ENCODE data around the gene SPTBN2. TPM values are rescaled to one million over a fixed set of nuclear protein-coding genes. Genes with fewer than 3 reads are reported as not detected.
"Not testable (repeated sequence)": the region's sequence is repeated elsewhere in the genome, so short reads cannot be mapped to it uniquely, and the experiment has no call there.

SPTBN2 gene
- polyA plus RNA-seq, 1 donor: 51.5 TPM

DNA sequence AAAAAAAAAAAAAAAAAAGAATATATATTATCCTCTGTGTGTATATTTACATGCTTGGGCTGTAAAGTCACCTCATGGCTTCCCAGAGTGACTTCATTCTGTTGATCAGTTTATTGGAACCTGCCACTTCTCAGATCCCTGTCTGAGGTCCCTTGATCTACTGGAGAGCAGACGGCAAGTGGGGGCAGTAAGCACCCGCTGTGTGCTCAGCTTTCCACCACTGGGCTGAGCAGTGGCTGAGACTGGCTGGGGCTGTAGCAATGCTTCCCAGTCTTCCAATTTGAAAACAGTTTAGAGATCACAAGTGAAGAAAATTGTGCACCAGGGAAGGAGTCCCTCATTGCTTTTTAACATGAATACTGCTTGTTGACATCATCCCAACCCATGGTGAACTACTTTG is 44.4 kb downstream of the SPTBN2 start:
- no peak for DNase-seq

DNA sequence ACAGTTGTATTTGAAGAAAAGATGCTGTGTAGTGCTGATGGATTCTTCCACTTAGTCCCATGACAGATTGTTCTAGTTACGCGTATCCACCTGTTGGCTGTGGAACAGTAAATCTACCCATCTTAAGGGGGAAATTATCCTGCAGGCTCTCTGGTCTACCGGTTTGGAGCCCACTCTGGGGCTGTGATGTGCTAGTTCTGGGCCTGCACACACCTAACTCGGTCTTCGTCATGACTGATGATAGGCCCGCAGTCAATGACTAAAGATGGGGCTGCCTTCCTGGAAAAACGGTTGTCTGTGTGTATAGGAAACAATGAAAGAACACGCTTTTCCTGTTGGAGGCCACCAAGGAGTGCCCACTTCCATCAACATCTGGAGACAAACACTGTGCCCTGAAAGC is 45.1 kb downstream of the SPTBN2 start:
- no peak for DNase-seq

DNA sequence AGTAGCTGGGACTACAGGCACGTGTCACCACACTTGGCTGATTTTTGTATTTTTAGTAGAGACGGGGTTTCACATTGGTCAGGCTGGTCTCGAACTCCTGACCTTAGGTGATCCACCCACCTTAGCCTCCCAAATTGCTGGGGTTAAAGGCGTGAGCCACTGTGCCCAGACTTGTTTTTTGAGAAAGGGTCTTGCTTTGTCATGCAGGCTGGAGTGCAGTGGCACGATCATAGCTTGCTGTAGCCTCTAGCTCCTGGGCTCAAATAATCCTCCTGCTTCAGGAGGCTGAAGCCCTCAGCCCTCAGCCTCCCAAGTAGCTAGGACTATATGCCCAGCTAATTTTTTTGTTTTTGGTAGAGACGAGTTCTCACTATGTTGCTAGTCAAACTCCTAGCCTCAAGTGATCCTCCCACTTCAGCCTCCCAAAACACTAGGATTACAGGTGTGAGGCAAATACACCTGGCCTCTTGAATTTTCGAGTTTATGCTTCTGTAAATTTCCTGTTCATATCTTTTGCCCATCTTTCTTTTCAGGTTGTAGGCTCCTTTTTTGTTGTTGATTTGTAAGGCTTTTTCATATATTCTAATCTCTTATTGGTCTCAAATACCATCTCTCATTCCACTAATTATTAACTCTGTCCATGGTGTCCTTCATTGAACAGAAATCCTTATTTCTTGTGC is 47.9 kb downstream of the SPTBN2 start:
- DNase-seq: no peak

DNA sequence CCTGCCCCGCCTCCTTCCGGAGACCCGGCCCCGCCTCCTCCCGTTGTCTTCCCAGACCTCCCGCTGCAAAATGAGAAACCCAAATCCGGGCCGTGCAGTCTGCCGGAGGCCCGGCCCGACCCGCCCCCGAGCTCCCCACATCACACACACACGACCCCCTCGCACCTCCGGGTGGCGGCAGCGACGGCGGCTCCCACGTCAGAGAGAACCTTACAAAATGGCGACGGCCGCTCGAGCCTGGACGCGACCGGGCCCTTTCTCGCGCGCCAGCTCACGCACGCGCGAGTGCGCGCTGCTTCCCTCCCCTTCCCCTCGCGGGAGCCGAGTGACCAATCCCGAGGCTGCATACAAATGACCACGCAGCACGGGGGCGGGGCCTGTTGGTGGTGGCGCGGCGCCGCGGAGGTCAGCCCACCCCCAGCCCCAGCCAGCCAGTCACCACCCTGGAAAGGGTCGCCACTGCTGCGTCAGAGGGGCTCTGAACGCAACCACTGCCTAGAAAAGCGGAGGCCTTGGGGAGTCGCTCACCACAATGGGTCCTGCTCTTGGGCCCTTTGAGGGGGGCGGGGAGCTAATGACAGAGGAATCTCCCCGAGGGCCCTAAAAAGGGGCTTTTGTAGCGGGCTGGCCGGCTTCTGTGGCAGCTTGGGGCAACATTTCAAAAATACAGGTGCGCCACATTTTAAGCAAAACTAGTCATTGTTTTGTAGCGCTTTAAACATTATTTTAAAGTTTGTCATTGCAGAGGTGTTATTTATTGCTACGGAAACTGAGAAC is 51.2 kb downstream of the SPTBN2 start, which contains the start of gene RBM4B:
Gene RBM4B (minus strand): TSS at position 289 of the 777 bp plus-strand sequence. CDS start 808 bp downstream, outside the sequence.
- peak; percentile 95 for DNase-seq

GRCh38 chr11:66676931-66677598 is 52.0 kb downstream of the SPTBN2 start:
- DNase-seq: peak; percentile 4

DNA sequence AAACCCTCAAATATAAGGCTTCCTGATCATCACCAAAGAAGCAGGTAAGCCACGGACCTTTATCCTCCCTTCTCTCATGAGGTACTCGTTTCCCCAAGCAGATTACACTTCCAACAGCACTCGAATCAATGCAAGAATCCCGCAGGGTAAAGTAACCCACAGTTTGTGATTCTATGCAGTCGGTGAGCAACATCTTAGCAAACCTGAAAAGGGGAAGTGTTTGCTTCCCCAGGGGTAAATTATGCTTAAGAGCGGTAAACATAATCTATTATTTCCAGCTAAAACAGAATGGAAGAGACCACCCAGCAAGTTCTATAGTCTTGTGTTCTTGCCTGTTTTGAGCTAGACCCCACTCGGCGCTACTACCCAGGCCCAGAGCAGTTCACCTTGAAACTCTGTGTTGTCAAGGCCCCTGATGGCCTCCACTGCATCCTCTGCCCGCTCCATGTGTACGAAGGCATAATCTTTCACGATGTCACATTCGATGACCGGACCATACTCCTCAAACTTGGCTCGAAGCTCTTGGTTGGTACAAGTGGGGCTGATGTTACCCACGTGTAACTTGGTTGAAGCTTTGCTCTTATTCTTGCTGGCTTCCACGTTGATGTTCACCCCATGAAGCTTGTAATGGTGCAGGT is 52.6 kb downstream of the SPTBN2 start:
- no peak for DNase-seq

DNA sequence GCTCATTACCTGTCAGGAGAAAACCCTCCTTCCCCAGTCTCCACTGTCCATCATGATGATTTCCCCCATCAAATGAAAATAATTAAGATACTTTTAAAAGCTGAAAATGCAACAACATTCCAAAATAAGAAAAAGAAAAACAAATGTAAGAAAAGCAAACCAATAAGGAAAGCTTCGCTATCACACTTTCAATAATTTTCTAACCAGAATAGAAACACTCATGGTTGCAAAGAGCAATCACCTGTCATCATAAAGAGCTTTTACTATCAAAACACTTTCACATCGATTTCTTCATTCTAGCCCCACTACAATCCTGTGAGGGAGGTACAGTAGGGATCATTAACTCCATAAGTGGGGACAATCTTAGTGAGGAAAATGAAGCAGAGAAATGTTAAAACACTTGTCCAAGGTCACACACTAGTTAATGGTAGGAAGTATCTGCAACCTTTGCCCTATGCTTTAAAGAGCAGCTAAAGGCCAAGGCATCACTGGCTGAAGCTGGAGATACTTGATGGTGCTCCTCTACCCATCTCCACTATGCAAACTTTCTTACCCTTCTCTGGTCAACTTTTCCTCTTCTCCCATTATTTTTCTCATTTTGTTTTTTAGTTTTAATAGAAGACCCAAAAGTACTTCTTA is 53.9 kb downstream of the SPTBN2 start:
- DNase-seq: no peak

DNA sequence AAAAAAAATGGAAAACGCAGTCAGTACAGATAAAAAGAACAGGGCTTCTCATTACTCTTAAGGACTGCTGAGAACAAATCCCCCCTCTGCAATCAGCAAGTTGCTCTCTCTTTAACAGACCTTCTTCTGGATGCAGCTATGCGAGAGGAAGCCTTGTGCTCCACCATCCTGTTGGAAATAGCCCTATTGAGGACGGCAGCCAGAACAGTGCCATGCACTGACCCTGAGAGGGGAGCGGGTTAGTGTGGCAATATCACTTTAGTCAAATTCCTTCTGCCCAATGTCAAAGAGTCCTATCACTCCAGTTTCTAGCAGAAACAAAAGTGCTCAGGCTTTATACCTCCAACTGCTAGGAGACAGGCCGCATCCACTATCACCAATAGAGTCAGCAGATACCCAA is 58.2 kb downstream of the SPTBN2 start:
- no peak for DNase-seq

DNA sequence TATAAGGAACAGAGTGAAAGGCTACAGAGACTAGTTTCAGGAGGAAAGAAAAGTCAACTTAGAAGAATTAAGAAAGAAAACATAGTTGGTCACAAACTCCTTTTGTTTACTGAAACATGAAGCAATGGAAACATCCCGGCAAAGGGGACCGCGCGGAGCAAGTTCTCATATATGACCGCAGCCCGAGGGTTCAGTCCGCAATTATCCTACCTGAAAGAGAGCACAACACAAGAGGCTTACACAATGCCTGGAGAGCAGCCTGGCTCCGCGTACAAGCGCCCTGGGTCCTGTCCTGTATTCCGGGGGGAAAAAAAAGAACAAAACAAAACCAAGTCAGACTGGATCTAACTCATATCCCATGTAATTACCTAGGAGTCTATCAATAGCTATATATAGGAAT is 63.6 kb downstream of the SPTBN2 start:
- no peak for DNase-seq

- DNase-seq: no peak
Measured at GRCh38 chr11:66663741-66664296, 65.2 kb downstream of the SPTBN2 start.

DNA sequence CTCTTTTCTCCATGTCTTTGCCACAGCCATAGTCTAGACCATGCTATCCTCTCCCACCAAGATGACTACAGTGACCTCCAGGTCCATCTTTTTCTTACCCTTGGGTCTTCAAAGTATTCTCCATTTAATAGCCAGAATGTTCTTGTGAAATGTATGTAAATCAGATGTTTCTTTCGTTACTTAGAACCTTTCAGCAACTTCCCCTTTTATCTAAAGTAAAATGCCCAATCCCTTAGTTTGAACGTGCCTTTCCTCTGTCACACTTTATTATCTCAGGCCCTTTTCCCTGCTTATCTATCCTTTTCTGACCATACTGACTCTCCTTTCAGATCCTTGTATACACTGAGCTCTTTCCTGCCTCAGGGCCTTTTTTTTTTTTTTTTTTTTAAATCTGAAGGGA is 69.3 kb downstream of the SPTBN2 start:
- no peak for DNase-seq

DNA sequence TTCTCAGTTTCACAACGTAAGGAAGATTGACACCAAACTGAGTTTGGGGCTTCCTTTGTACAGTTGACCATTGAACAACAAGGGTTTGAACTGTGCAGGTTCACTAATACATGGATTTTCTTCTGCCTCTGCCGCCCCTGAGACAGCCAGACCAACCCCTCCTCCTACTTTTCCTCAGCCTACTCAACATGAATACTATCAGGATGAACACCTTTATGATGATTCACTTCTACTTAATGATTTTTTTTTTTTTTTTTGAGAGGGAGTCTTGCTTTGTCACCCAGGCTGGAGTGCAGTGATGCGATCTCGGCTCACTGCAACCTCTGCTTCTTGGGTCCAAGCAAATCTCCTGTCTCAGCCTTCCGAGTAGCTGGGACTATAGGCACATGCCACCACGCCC is 75.9 kb downstream of the SPTBN2 start:
- no peak for DNase-seq

GRCh38 chr11:66652651-66653050 is 76.4 kb downstream of the SPTBN2 start:
- no peak for DNase-seq

- no peak for DNase-seq
Measured at GRCh38 chr11:66651016-66651415, 78.0 kb downstream of the SPTBN2 start.

DNA sequence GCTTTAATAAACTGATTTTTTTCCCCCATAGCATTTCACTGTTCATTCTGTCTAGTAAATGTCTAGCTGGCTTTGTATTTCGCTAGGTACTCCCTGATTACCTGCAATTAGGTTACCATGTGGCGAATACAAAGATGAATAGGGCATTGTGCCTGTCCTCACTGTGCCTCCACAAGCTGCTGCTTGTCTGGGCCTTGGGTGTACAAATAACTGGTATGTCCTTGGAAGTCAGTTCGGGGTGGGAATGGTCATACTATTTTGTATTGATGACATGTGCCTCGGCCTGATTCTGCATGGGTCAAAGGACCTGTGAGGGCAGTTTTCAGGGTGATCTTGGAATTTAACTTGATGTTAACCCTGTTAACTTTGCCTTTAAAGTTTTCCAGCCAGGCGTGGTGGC is 79.1 kb downstream of the SPTBN2 start:
- no peak for DNase-seq

DNA sequence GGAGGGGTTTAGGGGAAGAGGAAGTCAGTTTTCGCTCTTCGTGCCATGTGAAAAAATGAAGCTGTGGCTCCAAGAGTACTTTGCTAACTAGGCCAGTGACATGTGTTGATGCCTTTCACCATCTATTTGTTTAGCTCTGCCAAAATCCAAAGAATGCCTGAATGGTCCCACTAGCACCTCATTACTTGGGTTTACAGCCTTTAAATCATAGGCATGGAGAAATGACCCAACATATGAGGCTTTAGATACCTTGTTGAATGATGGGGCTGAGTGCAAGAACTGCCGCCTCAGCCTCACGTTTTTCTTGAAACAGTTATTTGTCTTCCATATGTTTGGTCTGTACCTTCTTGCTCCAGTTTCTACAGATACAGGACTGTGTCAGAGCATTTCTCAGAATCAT is 82.2 kb downstream of the SPTBN2 start:
- no peak for DNase-seq

- no peak for DNase-seq
Measured at GRCh38 chr11:66643745-66644437, 85.1 kb downstream of the SPTBN2 start.

- no peak for DNase-seq
Measured at GRCh38 chr11:66641834-66642233, 87.2 kb downstream of the SPTBN2 start.

DNA sequence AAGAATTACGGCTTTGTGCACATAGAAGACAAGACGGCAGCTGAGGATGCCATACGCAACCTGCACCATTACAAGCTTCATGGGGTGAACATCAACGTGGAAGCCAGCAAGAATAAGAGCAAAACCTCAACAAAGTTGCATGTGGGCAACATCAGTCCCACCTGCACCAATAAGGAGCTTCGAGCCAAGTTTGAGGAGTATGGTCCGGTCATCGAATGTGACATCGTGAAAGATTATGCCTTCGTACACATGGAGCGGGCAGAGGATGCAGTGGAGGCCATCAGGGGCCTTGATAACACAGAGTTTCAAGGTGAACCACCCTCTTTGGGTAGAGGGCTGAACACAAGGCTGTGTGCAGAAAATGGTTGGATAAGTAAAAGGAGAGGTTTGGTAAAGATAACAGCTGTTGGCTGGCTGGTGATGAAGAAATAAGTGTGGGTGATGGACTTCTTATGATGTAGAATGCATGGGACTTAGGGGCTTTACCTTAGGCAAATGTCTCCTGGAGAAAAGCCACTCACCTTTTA is 89.1 kb downstream of the SPTBN2 start:
- not testable (repeated sequence) for DNase-seq

GRCh38 chr11:66639066-66639813 is 89.8 kb downstream of the SPTBN2 start:
- DNase-seq: peak; percentile 36
